ACC112 (cell line): ENCODE results near the gene MAPK8IP2.
A peak's percentile ranks its signal among the peaks of the same experiment; 100 is the strongest.
"Not testable (repeated sequence)": the region's sequence is repeated elsewhere in the genome, so short reads cannot be mapped to it uniquely, and the experiment has no call there.

Experiments
- H2AFZ ChIP-seq: fragments of 200-600 bp; sonication (generic); one replicate; pipeline ENCODE4 v1.6.0; 2017; ENCODE audit warnings: antibody characterized with exemption, low read length; ENCODE audit not compliant: unreplicated experiment
- H3K27ac ChIP-seq: fragments of 200-600 bp; sonication (generic); 2 replicates; pipeline ENCODE4 v1.5.1; 2014; ENCODE audit warnings: low read depth, mild to moderate bottlenecking, antibody characterized with exemption, low read length, moderate library complexity
- H3K27me3 ChIP-seq: fragments of 200-600 bp; sonication (generic); 2 replicates; pipeline ENCODE4 v1.6.1; 2014; ENCODE audit warnings: mild to moderate bottlenecking, antibody characterized with exemption, low read length, moderate library complexity, mixed read lengths; ENCODE audit not compliant: insufficient read depth
- H3K36me3 ChIP-seq: fragments of 200-600 bp; sonication (generic); 2 replicates; pipeline ENCODE4 v1.6.1; 2016; ENCODE audit warnings: mild to moderate bottlenecking, antibody characterized with exemption, low read length, moderate library complexity, mixed read lengths; ENCODE audit not compliant: insufficient read depth
- H3K4me1 ChIP-seq: fragments of 200-600 bp; sonication (generic); one replicate; pipeline ENCODE4 v1.6.1; 2016; ENCODE audit warnings: low read length, mixed read lengths; ENCODE audit not compliant: insufficient read depth, unreplicated experiment, control insufficient read depth
- H3K4me3 ChIP-seq: fragments of 200-600 bp; sonication (generic); 2 replicates; pipeline ENCODE4 v1.5.1; 2014; ENCODE audit warnings: mild to moderate bottlenecking, low read depth, low read length
- H3K79me2 ChIP-seq: fragments of 200-600 bp; sonication (generic); one replicate; pipeline ENCODE4 v1.6.0; 2016; ENCODE audit warnings: low read length; ENCODE audit not compliant: control insufficient read depth, unreplicated experiment, insufficient read depth

The MAPK8IP2 gene

DNA sequence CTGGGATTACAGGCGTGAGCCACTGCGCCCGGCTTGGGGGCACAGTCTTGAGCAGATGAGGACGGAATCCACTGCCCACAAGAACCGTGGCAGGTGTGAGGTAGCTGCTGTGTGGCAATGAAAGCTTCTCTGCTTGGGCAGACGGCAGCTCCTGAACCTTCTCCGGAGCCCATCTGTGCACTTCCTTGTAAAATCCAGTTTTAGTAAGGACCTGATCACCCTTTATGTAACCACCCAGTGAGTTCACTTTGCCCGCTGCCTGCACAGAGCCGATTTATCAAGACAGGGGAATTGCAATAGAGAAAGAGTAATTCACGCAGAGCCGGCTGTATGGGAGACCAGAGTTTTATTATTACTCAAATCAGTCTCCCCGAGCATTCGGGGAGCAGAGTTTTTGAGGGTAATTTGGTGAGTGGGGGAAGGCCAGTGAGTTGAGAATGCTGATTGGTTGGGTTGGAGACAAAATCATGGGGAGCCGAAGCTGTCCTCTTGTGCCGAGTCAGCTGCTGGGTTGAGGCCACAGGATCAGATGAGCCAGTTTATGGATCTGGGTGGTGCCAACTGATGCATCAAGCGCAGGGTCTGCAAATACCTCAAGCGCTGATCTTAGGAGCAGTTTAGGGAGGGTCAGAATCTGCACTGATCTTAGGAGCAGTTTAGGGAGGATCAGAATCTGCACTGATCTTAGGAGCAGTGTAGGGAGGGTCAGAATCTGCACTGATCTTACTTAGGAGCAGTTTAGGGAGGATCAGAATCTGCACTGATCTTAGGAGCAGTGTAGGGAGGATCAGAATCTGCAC lies 42.6 kb downstream of the MAPK8IP2 start:
- not testable (repeated sequence) for H3K4me1 ChIP-seq, H3K4me3 ChIP-seq, H3K36me3 ChIP-seq, H2AFZ ChIP-seq, H3K27ac ChIP-seq, H3K79me2 ChIP-seq
- peaks cover 25% of the 10 kb centered on the region for H3K27me3 ChIP-seq

DNA sequence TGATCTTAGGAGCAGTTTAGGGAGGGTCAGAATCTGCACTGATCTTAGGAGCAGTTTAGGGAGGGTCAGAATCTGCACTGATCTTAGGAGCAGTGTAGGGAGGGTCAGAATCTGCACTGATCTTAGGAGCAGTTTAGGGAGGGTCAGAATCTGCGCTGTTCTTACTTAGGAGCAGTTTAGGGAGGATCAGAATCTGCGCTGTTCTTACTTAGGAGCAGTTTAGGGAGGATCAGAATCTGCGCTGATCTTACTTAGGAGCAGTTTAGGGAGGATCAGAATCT lies 43.2 kb downstream of the MAPK8IP2 start:
- not testable (repeated sequence) for H3K27ac ChIP-seq, H3K4me1 ChIP-seq, H3K4me3 ChIP-seq, H3K79me2 ChIP-seq, H3K36me3 ChIP-seq, H2AFZ ChIP-seq
- peaks cover 25% of the 10 kb centered on the region for H3K27me3 ChIP-seq

DNA sequence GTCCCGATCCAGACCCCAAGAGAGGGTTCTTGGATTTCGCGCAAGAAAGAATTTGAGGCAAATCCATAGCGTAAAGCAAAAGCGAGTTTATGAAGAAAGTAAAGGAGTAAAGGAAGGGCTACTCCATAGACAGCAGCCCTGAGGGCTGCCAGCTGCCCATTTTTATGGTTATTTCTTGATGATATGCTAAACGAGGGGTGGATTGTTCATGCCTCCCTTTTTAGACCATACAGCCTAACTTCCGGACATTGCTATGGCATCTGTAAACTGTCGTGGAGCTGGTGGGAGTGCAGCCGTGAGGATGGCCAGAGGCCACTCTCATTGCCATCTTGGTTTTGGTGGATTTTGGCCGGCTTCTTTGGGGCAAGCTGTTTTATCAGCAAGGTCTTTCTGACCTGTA lies 52.7 kb downstream of the MAPK8IP2 start:
- no peak overlapping the region for H3K27ac ChIP-seq
- H3K4me1 ChIP-seq = peaks cover 23% of the 10 kb centered on the region
- no peak overlapping the region for H2AFZ ChIP-seq
- H3K36me3 ChIP-seq = no peaks in the 10 kb centered on the region
- no peaks in the 10 kb centered on the region for H3K79me2 ChIP-seq
- H3K27me3 ChIP-seq = no peaks in the 10 kb centered on the region
- no peak overlapping the region for H3K4me3 ChIP-seq

DNA sequence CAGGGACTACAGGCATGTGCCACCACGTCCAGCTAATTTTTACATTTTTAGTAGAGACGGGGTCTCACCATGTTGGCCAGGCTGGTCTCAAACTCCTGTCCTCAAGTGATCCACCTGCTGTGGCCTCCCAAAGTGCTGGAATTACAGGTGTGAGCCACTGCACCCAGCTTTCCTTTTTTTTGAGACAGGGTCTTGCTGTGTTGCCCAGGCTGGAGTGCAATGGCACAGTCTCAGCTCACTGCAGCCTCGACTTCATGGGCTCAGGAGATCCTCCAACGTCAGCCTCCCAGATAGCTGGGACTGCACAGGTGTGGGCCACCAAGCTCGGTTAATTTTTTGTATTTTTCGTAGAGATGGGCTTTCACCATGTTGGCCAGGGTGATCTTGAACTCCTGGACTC lies 54.1 kb downstream of the MAPK8IP2 start:
- H3K27ac ChIP-seq, H3K4me3 ChIP-seq, H3K36me3 ChIP-seq, H3K27me3 ChIP-seq, H3K79me2 ChIP-seq, H2AFZ ChIP-seq: not testable (repeated sequence)
- peaks cover 23% of the 10 kb centered on the region for H3K4me1 ChIP-seq

DNA sequence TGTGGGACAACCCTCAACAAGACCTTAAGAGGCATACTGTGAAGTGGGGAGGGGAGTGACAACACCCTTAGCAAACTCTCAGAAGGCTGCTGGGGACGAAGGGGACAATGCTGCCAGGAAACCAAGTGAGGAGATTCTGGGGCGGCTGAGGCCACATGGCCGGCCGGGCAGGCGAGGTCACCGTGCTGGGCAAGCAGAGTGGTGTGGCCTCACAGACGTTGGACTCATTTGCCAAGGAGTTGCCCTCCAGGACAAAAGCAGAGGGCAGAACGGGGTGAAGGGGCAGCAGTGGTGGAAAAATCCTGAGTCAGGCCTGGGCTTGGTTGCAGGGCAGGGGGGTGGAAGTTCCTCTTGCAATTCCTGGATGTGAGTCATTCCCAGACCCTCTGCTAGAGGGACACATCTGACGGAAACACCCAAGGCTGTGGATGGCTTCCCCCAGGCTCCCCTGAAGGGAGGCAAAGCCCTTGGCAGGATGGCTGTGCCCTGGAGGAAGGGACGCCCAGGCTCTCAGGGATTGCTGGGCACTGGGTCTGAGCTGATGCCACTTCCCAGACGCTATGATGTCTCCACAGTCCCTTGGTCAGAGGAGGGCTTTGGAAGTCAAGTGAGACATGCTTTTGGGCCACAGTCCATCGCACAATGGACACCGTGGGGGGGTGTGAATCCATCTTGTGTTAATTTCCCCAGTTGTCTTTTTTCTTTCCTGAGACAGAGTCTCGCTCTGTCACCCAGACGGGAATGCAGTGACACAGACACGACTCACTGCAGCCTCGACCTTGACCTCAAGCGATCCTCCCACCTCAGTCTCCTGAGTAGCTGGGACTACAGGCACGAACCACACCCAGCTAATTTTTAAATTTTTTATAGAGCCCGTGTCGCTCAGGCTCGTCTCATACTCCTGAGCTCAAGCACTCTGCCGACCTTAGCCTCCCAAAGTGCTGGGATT lies 55.8 kb downstream of the MAPK8IP2 start:
- H3K79me2 ChIP-seq = no peaks in the 10 kb centered on the region
- H3K4me1 ChIP-seq = peaks cover 23% of the 10 kb centered on the region
- H3K36me3 ChIP-seq = no peaks in the 10 kb centered on the region
- H3K27ac ChIP-seq = peak overlapping the region; percentile 87
- H3K4me3 ChIP-seq = no peak overlapping the region
- H2AFZ ChIP-seq = peak overlapping the region; percentile 27
- no peaks in the 10 kb centered on the region for H3K27me3 ChIP-seq

DNA sequence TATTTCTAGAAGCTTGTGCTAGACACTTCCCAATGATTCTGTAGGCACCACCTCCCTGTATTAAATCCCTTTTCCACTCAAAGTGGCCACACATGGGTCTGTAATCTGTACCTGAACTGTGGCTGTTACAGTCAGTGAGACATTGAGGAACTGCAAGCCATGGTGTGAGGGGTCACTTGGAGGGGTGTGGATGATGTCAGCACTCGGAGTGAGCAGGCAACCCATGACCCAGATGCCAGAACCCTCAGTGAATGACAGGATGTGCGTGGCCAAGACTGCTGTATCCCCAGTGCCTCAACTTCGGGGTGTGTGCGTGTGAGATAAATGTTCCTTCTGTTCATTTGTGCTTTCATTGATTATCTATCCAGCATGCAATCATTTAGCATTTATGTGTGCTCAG lies 57.3 kb downstream of the MAPK8IP2 start:
- peaks cover 23% of the 10 kb centered on the region for H3K4me1 ChIP-seq
- H2AFZ ChIP-seq = no peak overlapping the region
- no peaks in the 10 kb centered on the region for H3K36me3 ChIP-seq
- H3K79me2 ChIP-seq = no peaks in the 10 kb centered on the region
- H3K27me3 ChIP-seq = no peaks in the 10 kb centered on the region
- H3K4me3 ChIP-seq = no peak overlapping the region
- H3K27ac ChIP-seq = no peak overlapping the region

DNA sequence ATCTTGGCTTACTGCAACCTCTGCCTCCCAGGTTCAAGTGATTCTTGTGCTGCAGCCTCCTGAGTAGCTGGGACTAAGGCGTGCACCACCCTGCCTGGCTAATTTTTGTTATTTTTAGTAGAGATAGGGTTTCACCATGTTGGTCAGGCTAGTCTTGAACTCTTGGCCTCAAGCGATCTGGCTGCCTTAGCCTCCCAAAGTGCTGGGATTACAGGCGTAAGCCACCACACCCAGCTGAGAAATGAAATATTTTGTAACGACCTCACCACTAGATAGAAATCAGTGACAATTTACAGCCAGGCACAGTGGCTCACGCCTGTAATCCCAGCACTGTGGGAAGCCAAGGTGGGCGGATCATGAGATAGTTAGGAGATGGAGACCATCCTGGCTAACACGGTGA lies 59.1 kb downstream of the MAPK8IP2 start:
- H2AFZ ChIP-seq, H3K27ac ChIP-seq, H3K4me3 ChIP-seq, H3K36me3 ChIP-seq, H3K27me3 ChIP-seq, H3K79me2 ChIP-seq: not testable (repeated sequence)
- peaks cover 23% of the 10 kb centered on the region for H3K4me1 ChIP-seq

DNA sequence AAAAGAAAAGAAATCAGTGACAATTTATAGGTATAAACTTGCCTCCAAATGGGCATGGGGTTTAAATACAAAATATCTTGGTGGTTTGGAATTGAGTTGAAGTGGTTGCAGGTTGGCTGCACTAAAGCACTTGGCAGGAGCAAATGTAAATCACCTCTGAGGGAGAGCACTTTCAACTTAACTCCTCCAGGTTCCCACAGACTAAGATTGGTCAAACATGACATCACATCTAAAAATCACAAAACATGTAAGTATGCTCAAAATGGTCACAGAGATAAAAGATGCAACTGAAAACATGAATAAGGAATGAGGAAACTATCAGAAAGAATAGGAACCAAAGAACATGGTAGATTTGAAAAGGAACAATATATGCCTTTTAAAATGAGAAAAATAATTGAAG lies 59.7 kb downstream of the MAPK8IP2 start:
- H3K79me2 ChIP-seq = no peaks in the 10 kb centered on the region
- H3K27me3 ChIP-seq = no peaks in the 10 kb centered on the region
- H3K4me3 ChIP-seq = no peak overlapping the region
- H3K27ac ChIP-seq = no peak overlapping the region
- H3K36me3 ChIP-seq = no peaks in the 10 kb centered on the region
- no peak overlapping the region for H2AFZ ChIP-seq
- H3K4me1 ChIP-seq = peaks cover 23% of the 10 kb centered on the region
